RWPE2 (cell line): Measurements from ENCODE around the gene UGT1A1.

Experiments
- ATAC-seq: fragments of 200-7000 bp; cut with Tn5 transposase; 3 replicates; pipeline ENCODE4 v1.9.1; 2021; ENCODE audit warnings: low read depth
- DNase-seq: peaks from one replicate; pipeline ENCODE4 v3.0.0-alpha.2; 2020; ENCODE audit warnings: low spot score
- H3K27ac ChIP-seq: fragments of 450-650 bp; 2 replicates; pipeline ENCODE4 v1.5.1; 2017; ENCODE audit warnings: mild to moderate bottlenecking; ENCODE audit not compliant: poor library complexity, severe bottlenecking
- H3K27me3 ChIP-seq: fragments of 250-450 bp; sonication (Bioruptor Pico); 2 replicates; pipeline ENCODE4 v1.5.1; 2021; ENCODE audit warnings: mild to moderate bottlenecking, moderate library complexity; ENCODE audit not compliant: insufficient read depth, poor library complexity, severe bottlenecking
- H3K36me3 ChIP-seq: fragments of 250-450 bp; sonication (Bioruptor Pico); 2 replicates; pipeline ENCODE4 v1.5.1; 2020; ENCODE audit warnings: low read depth, mild to moderate bottlenecking, moderate library complexity
- H3K4me1 ChIP-seq: fragments of 250-450 bp; sonication (Bioruptor Pico); 2 replicates; pipeline ENCODE4 v1.5.1; 2021; ENCODE audit warnings: mild to moderate bottlenecking, moderate library complexity; ENCODE audit not compliant: insufficient read depth, poor library complexity, severe bottlenecking
- H3K4me3 ChIP-seq: fragments of 250-450 bp; sonication (Bioruptor Pico); 2 replicates; pipeline ENCODE4 v1.5.1; 2021; ENCODE audit warnings: mild to moderate bottlenecking, moderate library complexity; ENCODE audit not compliant: severe bottlenecking
- H3K9me3 ChIP-seq: fragments of 250-450 bp; sonication (Bioruptor Pico); 2 replicates; pipeline ENCODE4 v1.5.1; 2021; ENCODE audit warnings: mild to moderate bottlenecking, moderate library complexity; ENCODE audit not compliant: severe bottlenecking
- CTCF ChIP-seq: fragments of 450-650 bp; IDR thresholded peaks from one replicate; pipeline ENCODE4 v1.5.1; 2017; ENCODE audit warnings: mild to moderate bottlenecking, moderate library complexity; ENCODE audit not compliant: poor library complexity, severe bottlenecking

Gene UGT1A1

GRCh38 chr2:233814056-233814835 is 54.2 kb downstream of the UGT1A1 start:
- Histone ChIP-seq H3K4me3 (no peak overlapping the region), H3K27ac (no peak overlapping the region), H3K27me3 (no peaks in the 10 kb centered on the region), H3K36me3 (no peaks in the 10 kb centered on the region), H3K4me1 (no peaks in the 10 kb centered on the region), H3K9me3 (no peaks in the 10 kb centered on the region)
- TF ChIP-seq CTCF: no peak
- 0 out of 3 replicates have a peak, but pooled peaks have one; percentile 25 for ATAC-seq
- peak; percentile 10 for DNase-seq

- no peaks in the 10 kb centered on the region for H3K36me3 ChIP-seq
- TF ChIP-seq CTCF: no peak
- H3K27me3 ChIP-seq: no peaks in the 10 kb centered on the region
- no peak for DNase-seq
- H3K4me3 ChIP-seq: no peak overlapping the region
- no peaks in the 10 kb centered on the region for H3K9me3 ChIP-seq
- H3K4me1 ChIP-seq: no peaks in the 10 kb centered on the region
- H3K27ac ChIP-seq: no peak overlapping the region
- no peak for ATAC-seq
Measured at GRCh38 chr2:233815861-233816260, 55.8 kb downstream of the UGT1A1 start.

- no peak for ATAC-seq
- Histone ChIP-seq H3K27me3 (no peaks in the 10 kb centered on the region), H3K4me1 (no peaks in the 10 kb centered on the region), H3K4me3 (no peak overlapping the region), H3K9me3 (no peaks in the 10 kb centered on the region), H3K36me3 (no peaks in the 10 kb centered on the region), H3K27ac (no peak overlapping the region)
- DNase-seq: peak; percentile 19
- no peak for TF ChIP-seq CTCF
Measured at GRCh38 chr2:233816334-233816733, 56.3 kb downstream of the UGT1A1 start.

GRCh38 chr2:233816771-233817170 is 56.7 kb downstream of the UGT1A1 start:
- Histone ChIP-seq H3K27me3 (no peaks in the 10 kb centered on the region), H3K4me1 (no peaks in the 10 kb centered on the region), H3K4me3 (no peak overlapping the region), H3K9me3 (no peaks in the 10 kb centered on the region), H3K27ac (no peak overlapping the region), H3K36me3 (no peaks in the 10 kb centered on the region)
- peak; percentile 9 for DNase-seq
- no peak for ATAC-seq
- no peak for TF ChIP-seq CTCF

- ATAC-seq: no peak
Measured at GRCh38 chr2:233817361-233817911, 57.4 kb downstream of the UGT1A1 start.

More at GRCh38 chr2:233817361-233817911, 57.4 kb downstream of the UGT1A1 start:
- no peaks in the 10 kb centered on the region for H3K9me3 ChIP-seq
- H3K4me1 ChIP-seq: no peaks in the 10 kb centered on the region
- no peaks in the 10 kb centered on the region for H3K36me3 ChIP-seq
- H3K27ac ChIP-seq: no peak overlapping the region
- H3K4me3 ChIP-seq: no peak overlapping the region
- no peak for TF ChIP-seq CTCF
- no peaks in the 10 kb centered on the region for H3K27me3 ChIP-seq
- DNase-seq: peak; percentile 17
